Esophagus squamous epithelium (tissue), 4 donors: Measurements from ENCODE around the gene RHBDD1.

Source experiments
- POLR2A ChIP-seq, 4 donors: fragments of 450-650 bp; IDR thresholded peaks; one replicate each; pipeline ENCODE4 v1.6.1; 2017; ENCODE audit warnings: antibody characterized with exemption in 4 of 4, mild to moderate bottlenecking in 4 of 4, moderate library complexity in 3 of 4
- TF ChIP-seq, protein P1 (sequence below), 6 experiments: fragments of 450-650 bp in 4 of 6; fragments of 200-600 bp in 2 of 6; sonication (generic) in 2 of 6; IDR thresholded peaks; one replicate each; pipeline ENCODE4 v1.5.1; 2016 to 2019; ENCODE audit warnings: antibody characterized with exemption in 6 of 6, mild to moderate bottlenecking in 4 of 6, moderate library complexity in 4 of 6

DNA sequence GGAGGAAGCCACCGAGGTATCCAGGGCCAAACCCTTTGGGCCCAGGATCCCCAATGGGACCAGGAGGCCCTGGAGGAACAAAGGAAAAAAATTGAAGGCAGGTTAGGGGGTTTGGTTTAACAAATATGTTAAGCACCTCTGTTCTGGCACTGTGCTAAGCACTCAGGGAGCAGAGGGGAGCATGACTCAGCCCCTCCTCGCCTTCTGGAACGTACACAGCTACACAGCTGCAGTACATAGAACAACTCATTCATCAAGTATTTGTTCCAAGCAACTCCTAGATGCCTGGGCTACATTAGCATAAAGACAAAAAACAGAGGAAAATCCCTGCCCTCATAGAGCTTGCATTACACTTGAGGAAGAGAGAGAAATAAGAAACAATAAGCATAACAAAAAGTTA is 174.6 kb downstream of the RHBDD1 start:
- TF ChIP-seq, protein P1, sequence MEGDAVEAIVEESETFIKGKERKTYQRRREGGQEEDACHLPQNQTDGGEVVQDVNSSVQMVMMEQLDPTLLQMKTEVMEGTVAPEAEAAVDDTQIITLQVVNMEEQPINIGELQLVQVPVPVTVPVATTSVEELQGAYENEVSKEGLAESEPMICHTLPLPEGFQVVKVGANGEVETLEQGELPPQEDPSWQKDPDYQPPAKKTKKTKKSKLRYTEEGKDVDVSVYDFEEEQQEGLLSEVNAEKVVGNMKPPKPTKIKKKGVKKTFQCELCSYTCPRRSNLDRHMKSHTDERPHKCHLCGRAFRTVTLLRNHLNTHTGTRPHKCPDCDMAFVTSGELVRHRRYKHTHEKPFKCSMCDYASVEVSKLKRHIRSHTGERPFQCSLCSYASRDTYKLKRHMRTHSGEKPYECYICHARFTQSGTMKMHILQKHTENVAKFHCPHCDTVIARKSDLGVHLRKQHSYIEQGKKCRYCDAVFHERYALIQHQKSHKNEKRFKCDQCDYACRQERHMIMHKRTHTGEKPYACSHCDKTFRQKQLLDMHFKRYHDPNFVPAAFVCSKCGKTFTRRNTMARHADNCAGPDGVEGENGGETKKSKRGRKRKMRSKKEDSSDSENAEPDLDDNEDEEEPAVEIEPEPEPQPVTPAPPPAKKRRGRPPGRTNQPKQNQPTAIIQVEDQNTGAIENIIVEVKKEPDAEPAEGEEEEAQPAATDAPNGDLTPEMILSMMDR (IDR thresholded peaks at IDR 0.05): no peak
- TF ChIP-seq POLR2A (IDR thresholded peaks at IDR 0.05): no peak
